H1 (cell line): ENCODE data around the gene GPD1L. TPM values are rescaled to one million over a fixed set of nuclear protein-coding genes. Genes with fewer than 3 reads are reported as not detected.

Experiments used
- ASH2L ChIP-seq: fragments of 200-600, 300-600 bp; sonication (generic); IDR thresholded peaks from one replicate; pipeline ENCODE4 v1.7.1; 2017; ENCODE audit warnings: low read length
- CBX8 ChIP-seq: fragments of 300-800, 300-1000 bp; sonication (generic); IDR thresholded peaks from 2 replicates; pipeline ENCODE4 v1.7.1; 2016; ENCODE audit warnings: low read depth, low read length, borderline replicate concordance
- CHD2 ChIP-seq: IDR thresholded peaks from 2 replicates; pipeline ENCODE4 v1.6.1; 2012; ENCODE audit warnings: low read length, improper control_type of control experiment
- CHD7 ChIP-seq: fragments of 300-600 bp; sonication (generic); IDR thresholded peaks from 2 replicates; pipeline ENCODE4 v1.7.1; 2012; ENCODE audit warnings: low read length, moderate library complexity, mild to moderate bottlenecking, inconsistent platforms; ENCODE audit not compliant: insufficient replicate concordance
- GABPA ChIP-seq: IDR thresholded peaks from 2 replicates; pipeline ENCODE4 v1.6.1; 2011; ENCODE audit warnings: mild to moderate bottlenecking, low read length, moderate library complexity, borderline replicate concordance; ENCODE audit not compliant: insufficient read depth
- TBP ChIP-seq: IDR thresholded peaks from 2 replicates; pipeline ENCODE4 v1.6.1; 2011; ENCODE audit warnings: low read depth, low read length, improper control_type of control experiment
- YY1 ChIP-seq: IDR thresholded peaks from 2 replicates; pipeline ENCODE4 v1.6.1; 2011; ENCODE audit warnings: low read depth, mild to moderate bottlenecking, low read length
- polyA plus RNA-seq, 7 experiments: library from polyadenylated mRNA; depleted of rRNA in 3 of 7; stranded (reverse) in 5 of 7; unstranded in 2 of 7; fragments of >200 nt in 5 of 7; fragments of 200-250 nt in 2 of 7; gene quantifications; 1 replicate in 5 of 7; 2 replicates in 1 of 7; 4 replicates in 1 of 7; pipeline versions ENCODE4 v1.2.1 to v1.2.3, GENCODE V29; 2011 to 2013; ENCODE audit warnings: missing spikeins in 2 of 7, mixed read lengths in 2 of 7
- total RNA-seq: library from RNA; stranded (reverse); fragmentation: NEBNext Ultra II Directional; extraction: Animal tissue kit (Norgen Biotek cat#: 25700); gene quantifications from 2 replicates; pipeline ENCODE4 v1.2.1, GENCODE V29; 2021
- TF ChIP-seq, protein P1 (sequence below), 3 experiments: IDR thresholded peaks; 1 replicate in 2 of 3; 2 replicates in 1 of 3; pipeline versions ENCODE4 v1.5.1 to v1.6.1; 2011; ENCODE audit warnings: low read length in 3 of 3, mild to moderate bottlenecking in 3 of 3, inconsistent platforms in 2 of 3, low read depth in 1 of 3, moderate library complexity in 1 of 3; ENCODE audit not compliant: insufficient read depth in 1 of 3; ENCODE audit errors: control extremely low read depth in 1 of 3

The GPD1L gene
- total and polyA plus RNA-seq, 2 of the 8 experiments (the other 6 are each of a cell fraction or from before 2014, with no cell fraction given) = 2.4 to 8.4 TPM

GRCh38 chr3:32195995-32196540, 89.6 kb downstream of the GPD1L start (continued):
- no peak for TF ChIP-seq CHD7
- no peak for TF ChIP-seq GABPA
- no peak for TF ChIP-seq YY1
- no peak for TF ChIP-seq CHD2
- TF ChIP-seq, protein P1, sequence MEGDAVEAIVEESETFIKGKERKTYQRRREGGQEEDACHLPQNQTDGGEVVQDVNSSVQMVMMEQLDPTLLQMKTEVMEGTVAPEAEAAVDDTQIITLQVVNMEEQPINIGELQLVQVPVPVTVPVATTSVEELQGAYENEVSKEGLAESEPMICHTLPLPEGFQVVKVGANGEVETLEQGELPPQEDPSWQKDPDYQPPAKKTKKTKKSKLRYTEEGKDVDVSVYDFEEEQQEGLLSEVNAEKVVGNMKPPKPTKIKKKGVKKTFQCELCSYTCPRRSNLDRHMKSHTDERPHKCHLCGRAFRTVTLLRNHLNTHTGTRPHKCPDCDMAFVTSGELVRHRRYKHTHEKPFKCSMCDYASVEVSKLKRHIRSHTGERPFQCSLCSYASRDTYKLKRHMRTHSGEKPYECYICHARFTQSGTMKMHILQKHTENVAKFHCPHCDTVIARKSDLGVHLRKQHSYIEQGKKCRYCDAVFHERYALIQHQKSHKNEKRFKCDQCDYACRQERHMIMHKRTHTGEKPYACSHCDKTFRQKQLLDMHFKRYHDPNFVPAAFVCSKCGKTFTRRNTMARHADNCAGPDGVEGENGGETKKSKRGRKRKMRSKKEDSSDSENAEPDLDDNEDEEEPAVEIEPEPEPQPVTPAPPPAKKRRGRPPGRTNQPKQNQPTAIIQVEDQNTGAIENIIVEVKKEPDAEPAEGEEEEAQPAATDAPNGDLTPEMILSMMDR (IDR thresholded peaks at IDR 0.05; ENCODE audit: control extremely low read depth in 1 of 3, insufficient read depth in 1 of 3, low read depth in 1 of 3, low read length in 3 of 3) = no peak
- TF ChIP-seq CBX8 = no peak
- TF ChIP-seq ASH2L = no peak
- TF ChIP-seq TBP = no peak
